Measurements from ENCODE around the gene VARS2.

Gene VARS2

GRCh38 chr6:30931969-30932645 is 18.1 kb downstream of the VARS2 start, which contains the start of gene SFTA2:
Gene SFTA2 (minus strand): TSS chr6:30932170. CDS start chr6:30932096, 74 bp downstream.
- no peak for DNase-seq

DNA sequence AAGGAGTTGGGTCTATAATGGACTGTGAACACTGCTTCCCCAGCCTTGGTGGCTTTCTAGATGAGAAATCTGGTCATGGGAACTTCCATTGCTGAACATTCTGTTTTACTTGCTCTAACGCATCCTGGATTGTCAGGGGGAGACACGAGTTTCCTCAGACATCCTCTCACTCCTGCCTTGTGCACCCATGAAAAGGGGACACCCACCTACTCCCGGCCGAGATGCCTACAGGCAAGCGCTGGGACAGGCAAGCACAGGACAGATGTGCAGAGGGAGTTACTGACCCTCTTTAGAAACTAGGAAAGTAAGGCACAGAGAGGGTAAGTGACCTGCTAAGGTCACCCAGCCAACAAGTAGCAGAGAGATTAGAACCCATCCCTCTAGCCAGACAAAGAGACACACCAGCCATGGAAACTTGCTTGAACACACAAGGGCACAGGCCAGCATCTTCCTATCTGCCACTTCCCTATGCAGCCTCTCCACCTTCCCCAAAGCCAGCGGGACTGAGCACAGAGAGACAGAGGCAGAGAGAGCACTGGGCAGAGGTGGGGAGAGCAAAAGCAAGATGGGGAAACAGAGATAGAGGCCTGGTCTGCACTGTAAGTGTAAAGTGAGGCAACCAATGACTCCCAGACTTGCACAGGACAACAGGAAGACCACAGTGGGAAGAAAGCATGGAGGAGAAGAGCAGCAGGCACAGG is 18.8 kb downstream of the VARS2 start:
- DNase-seq: no peak

DNA sequence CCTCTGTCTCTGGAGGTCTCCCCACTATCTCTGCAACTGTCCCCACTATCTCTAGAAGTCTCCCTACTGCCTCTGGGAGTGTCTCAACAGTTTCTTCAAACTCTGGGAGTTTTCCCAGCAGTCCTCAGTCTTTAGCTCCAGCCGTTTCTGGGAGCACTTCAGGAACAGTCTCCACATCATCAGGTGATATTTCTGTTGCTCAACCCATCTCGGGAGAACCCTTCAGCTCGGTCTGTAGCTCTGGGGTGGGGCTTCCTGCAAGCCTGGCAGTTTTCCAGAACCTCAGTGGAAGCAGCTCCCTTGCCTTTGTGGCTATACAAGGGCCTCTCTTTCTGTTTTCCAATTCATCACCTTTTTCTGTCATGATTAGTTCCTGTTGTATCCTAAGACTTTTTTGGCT is 21.0 kb downstream of the VARS2 start:
- no peak for DNase-seq

GRCh38 chr6:30937265-30937664 is 23.2 kb downstream of the VARS2 start:
- no peak for DNase-seq

- no peak for DNase-seq
These were observed 24.7 kb downstream of the VARS2 start for GRCh38 chr6:30938730-30939129.

DNA sequence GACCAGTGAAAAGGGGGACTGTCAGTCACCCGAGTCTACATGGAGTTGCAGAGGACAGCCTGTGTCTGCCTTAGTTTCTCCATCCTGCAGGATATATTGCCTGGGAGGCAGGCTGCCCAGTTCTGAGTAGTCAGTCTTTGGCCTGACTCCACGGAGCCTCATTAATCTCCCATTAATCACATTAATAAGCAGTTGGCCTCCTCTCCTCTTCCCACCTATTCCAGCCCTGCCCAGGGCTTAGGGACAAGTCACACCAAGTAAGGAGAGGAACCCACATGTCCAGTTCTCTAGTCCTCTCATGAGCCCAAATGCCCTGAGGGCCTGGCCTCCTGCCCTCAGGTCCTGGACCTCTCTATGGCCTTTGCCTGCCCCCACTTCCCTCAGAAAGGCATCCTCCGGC is 25.4 kb downstream of the VARS2 start:
- DNase-seq: no peak

DNA sequence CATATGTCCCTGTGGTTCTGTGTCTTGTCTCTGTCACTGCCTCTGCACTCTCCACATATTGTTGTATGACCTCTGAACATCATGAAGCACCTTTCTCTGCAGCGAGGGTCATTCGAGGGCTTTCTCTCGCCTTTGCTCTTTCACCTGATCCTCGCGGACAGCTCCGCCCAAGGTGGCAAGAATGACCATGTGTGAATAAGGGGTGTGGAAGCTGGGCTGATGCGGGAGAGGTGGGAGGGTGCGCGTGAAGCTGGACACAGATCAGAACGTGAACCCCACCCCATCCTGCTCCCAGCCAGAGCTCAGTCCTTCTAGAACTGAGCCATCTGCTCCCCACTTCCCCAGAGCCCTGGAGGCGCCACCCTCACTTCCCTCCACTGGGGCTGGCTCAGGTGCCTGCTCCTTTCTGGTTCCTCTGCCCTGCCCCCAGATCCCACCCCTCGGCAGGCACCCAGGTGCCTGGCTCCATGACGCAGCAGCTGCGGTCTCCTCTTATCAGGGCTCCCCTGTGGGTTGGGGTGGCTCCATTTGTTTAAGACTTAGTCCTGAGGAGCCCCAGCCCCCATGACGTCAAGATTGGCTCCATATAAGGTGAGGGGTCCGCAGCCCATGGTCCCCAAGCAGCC is 26.4 kb downstream of the VARS2 start, which contains the start of gene MUCL3:
Gene MUCL3, plus strand, starts transcription at position 613 of the 626 bp plus-strand sequence. CDS start 27 bp downstream, outside the sequence.
- no peak for DNase-seq

DNA sequence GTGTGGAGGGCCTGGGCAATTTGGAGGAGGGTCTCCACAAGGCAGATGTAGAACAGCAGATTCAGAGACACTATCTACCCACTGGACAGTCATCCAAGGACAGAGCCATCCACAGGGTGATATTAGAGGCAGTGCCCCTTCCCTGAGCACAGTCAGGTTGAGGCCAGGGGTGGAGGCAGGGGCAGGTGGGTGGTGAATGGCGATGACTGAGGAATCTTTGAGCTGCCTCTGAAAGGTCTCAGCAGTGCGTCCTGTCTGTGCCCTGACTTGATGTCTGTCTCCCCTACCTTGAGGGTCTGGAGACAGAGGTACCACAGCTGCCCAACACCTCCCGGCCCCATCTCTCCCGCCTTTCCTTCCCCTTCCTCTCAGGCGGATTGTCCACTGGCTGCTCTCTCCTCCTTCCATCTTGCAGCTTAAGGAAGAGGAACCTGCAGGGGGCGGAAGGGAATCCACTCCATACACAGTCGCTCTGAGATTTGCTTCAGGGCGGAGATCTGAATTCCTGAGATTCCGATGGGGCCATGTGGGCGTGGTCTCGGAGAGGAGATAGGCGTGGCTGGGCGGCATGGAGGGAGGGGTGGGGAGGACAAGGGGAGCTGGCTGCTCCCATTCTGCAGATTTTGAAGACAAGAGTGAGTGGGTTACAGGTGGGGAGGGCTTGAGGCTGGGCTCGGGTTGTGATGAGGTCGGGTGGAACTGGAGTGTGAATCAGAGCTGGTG is 28.5 kb downstream of the VARS2 start:
- DNase-seq: no peak

DNA sequence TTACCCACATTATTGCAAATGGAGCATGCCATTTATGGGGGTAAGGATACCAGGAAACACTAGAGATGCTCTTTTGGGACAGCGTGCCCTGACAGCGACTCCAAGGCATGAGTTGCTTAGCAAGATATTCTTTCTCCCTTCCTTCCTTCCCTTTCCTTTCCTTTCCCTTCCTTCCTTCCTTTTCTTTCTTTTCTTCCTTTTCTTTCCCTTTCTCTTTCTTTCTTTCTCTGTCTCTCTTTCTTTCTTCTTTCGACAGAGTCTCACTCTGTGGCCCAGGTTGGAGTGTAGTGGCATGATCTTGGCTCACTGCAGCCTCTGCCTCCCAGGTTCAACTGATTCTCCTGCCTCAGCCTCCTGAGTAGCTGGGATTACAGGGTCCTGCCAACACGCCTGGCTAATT is 30.0 kb downstream of the VARS2 start:
- DNase-seq: no peak

DNA sequence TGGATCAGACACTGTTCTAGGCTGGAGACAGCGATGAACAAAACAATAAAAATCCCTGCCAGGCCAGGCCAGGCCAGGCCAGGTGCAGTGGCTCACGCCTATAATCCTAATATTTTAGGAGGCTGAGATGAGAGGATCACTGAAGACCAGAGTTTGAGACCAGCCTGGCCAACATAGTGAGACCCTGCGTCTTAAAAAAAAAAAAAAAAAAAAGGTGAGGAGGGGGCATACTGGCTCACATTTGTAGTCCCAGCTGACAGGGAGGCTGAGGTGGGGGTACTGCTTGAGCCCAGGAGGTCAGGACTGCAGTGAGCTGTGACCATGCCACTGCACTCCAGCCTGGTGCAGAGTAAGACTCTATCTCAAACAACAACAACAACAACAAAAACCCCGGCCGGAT is 31.2 kb downstream of the VARS2 start:
- no peak for DNase-seq

GRCh38 chr6:30947231-30947630 is 33.2 kb downstream of the VARS2 start:
- DNase-seq: no peak

GRCh38 chr6:30948811-30949210 is 34.8 kb downstream of the VARS2 start:
- DNase-seq: no peak

GRCh38 chr6:30951907-30952469 is 38.0 kb downstream of the VARS2 start:
- DNase-seq: no peak

- DNase-seq: no peak
These were observed 40.8 kb downstream of the VARS2 start for GRCh38 chr6:30954631-30955366.

- DNase-seq: peak; percentile 77
These were observed 41.5 kb downstream of the VARS2 start for GRCh38 chr6:30955367-30956042.

GRCh38 chr6:30957716-30958115 is 43.7 kb downstream of the VARS2 start:
- DNase-seq: no peak

DNA sequence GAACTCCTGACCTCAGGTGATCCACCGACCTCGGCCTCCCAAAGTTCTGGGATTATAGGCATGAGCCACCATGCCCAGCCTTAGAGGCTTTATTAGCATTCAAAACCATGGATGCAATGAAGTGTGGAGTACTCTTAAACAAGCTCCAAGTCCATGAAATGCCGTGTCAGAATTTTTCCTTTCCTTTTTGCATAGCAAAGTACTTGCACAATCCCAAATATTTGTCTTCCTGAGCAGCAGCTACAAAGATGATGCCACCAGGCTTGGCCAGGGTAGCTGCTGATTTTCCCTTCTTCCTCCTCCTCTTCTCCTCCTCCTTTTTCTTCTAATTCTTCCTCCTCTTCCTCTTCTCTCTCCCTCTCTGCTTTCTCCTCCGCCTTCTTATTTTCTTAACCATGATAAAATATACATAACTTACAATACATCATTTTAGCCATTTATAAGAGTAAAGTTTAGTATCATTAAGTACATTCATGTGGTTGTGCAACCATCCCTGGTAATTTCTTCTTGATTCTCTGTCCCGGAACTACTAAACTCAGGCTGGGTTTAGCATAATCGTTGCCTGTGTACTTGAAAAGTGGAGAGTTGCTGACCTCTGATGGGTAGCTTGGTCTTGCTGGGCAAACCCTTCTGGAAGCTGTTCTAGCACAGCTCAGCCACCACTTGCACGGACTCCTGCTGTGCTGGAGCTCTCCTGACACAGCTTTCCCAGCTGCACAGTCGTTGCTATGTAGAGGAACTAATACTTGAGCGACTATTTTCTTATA is 47.1 kb downstream of the VARS2 start:
- DNase-seq: no peak

- DNase-seq: no peak
These were observed 48.7 kb downstream of the VARS2 start for GRCh38 chr6:30962716-30963115.

- no peak for DNase-seq
These were observed 49.6 kb downstream of the VARS2 start for GRCh38 chr6:30963641-30964040.

GRCh38 chr6:30964075-30964474 is 50.0 kb downstream of the VARS2 start:
- no peak for DNase-seq

DNA sequence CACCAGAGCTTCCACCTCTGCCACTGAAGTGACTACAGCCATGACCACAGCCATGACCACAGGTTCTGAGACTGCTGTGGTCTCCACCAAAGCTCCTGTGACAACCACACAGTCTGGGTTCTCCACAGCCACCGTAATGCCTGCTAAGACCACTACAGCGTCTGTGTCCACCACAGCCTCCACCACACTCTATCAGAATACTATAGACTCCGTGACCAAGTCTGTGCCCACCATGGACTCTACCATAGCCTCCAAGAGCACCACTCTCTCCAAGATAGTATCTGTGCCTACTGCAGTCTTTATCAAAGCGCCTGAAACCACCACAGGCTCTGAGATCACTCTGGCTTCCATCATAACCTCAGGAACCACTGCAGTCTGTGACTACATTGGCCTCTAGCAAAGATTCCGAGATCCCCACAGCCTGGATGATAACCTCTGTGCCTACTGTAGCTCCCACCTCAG is 51.1 kb downstream of the VARS2 start:
- DNase-seq: no peak

Data from CD4-positive, alpha-beta T cell treated with Interleukin-10 for 1 hour (primary cell).